ENCODE measurements around the gene SERGEF. TPM values are rescaled to one million over a fixed set of nuclear protein-coding genes. Genes with fewer than 3 reads are reported as not detected.

SERGEF gene
- total and polyA plus RNA-seq, 7 donors, result 24.0 to 50.4 (median 30.7) TPM

DNA sequence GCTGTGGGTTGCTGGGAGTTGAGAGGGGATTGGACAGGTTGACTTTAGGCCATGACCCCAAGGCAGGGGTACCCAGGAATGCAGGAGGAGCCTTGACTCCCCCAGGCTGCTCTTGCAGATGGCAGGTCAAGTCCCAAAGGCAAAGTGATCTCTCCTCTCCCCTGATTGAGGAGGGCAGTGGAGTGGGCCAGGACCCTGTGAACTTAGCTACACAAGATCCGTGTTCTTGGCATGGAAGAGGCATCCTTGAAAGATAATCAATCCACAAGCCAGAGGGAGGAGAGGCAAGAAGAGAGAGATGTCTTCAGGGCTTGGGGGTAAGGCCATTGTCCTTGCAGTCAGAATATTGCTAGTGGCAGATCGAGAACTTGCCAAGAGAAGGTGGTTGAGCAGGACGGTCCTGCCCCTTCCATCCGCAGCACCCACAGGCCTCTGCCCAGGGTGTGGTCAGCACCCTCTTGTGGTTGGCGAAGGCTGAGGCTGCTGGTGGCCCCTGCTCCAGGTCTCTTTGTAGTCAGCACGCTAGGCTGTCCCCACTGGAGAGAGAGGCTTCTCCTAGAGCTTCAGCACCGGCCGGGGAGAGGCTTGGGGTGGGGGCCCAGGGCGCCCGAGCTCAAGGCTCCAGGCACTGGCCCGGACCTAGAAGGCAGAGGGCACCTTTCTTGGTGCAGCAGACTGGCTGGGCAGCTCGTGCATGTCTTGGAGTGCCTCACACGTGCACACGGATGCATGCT lies 232.8 kb downstream of the SERGEF start:
- DNase-seq, result peak; percentile 56
- H3K27me3 ChIP-seq, result no peaks in the 10 kb centered on the region
- no peaks in the 10 kb centered on the region for H3K9me3 ChIP-seq
- no peak for TF ChIP-seq EP300 (IDR thresholded peaks at IDR 0.05)
- no peak for TF ChIP-seq POLR2AphosphoS5 (IDR thresholded peaks at IDR 0.05)
- TF ChIP-seq, protein P1, sequence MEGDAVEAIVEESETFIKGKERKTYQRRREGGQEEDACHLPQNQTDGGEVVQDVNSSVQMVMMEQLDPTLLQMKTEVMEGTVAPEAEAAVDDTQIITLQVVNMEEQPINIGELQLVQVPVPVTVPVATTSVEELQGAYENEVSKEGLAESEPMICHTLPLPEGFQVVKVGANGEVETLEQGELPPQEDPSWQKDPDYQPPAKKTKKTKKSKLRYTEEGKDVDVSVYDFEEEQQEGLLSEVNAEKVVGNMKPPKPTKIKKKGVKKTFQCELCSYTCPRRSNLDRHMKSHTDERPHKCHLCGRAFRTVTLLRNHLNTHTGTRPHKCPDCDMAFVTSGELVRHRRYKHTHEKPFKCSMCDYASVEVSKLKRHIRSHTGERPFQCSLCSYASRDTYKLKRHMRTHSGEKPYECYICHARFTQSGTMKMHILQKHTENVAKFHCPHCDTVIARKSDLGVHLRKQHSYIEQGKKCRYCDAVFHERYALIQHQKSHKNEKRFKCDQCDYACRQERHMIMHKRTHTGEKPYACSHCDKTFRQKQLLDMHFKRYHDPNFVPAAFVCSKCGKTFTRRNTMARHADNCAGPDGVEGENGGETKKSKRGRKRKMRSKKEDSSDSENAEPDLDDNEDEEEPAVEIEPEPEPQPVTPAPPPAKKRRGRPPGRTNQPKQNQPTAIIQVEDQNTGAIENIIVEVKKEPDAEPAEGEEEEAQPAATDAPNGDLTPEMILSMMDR (IDR thresholded peaks at IDR 0.05), result no peak
- TF ChIP-seq POLR2A (IDR thresholded peaks at IDR 0.05), result no peak
- no peak overlapping the region for H3K4me3 ChIP-seq
- no peaks in the 10 kb centered on the region for H3K36me3 ChIP-seq
- intact Hi-C loops (cut with DNase I), result no loop called here
- no peak overlapping the region for H3K27ac ChIP-seq
- WGBS, 2 donors, result 91 to 92% methylated on average over 14 of the region's 14 CpGs
- no peaks in the 10 kb centered on the region for H3K4me1 ChIP-seq

DNA sequence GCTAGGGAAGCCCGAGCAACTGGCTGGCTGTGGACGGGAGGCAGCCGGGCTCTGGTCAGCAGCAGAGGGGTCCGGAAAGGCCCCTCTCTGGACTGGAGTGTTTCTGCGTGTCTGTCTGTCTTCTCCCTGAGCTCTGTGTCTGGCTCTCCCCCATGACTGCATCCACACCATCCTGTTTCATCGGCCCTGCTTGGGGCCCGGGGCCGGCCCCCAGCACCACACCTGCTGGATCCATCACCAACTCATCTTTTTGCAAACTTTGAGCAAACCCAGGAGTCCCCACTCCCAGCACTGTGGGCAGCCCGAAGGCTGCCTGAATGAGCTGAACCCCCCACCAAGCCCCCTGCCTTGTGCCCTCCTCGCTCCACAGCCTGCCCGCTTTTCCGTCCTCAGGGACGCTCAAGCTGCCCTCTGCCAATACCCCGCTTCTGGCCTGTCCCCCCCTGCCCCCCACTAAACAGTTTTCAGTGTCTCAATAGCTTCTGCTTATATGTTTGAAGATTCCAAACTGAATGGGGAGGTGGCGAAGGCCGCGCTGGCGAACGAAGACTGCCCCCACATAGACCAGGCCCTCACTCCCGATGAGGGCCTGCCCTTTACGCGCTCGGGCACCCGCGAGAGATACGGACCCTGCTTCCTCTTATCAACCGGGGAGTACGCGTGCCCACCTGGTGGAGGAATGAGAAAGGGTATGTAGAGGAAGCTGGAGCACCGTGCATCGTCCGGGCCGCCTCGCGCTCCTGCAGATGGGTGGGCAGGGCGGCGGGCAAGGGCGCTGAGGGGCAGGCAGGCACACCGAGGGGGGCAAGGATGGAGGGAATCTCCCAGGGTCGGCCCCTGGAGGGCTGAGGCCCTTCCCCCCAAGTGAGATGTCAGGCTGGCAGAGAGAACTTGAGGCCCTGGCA lies 233.6 kb downstream of the SERGEF start:
- Histone ChIP-seq H3K9me3 (no peaks in the 10 kb centered on the region), H3K36me3 (no peaks in the 10 kb centered on the region), H3K27ac (no peak overlapping the region), H3K4me1 (no peaks in the 10 kb centered on the region), H3K27me3 (no peaks in the 10 kb centered on the region), H3K4me3 (no peak overlapping the region)
- intact Hi-C loops (cut with DNase I), result no loop called here
- TF ChIP-seq, protein P1 (IDR thresholded peaks at IDR 0.05), result no peak
- TF ChIP-seq POLR2AphosphoS5 (IDR thresholded peaks at IDR 0.05) (no peak), EP300 (IDR thresholded peaks at IDR 0.05) (no peak), POLR2A (IDR thresholded peaks at IDR 0.05) (no peak)
- DNase-seq, result peak; percentile 49
- 96 to 97% methylated on average over 40 of the region's 40 CpGs for WGBS, 2 donors

DNA sequence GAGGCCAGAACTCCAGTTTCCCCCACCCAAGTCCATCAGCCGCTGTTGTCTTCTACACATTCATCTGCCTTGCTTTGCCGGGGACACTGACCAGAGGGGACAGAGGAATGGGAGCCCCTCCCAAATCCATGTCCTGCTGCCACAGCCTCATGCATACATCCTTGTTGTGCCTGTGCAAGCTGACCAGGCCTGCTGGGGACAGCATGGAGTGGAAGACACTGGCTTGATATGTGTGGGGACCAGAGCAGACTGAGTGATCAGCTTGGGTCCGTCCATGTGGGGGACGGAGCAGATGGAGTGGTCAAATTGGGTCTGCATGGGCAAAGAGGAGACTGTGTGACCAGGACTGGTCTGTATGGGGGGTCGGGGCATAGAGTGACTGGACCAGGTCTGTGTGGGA lies 234.5 kb downstream of the SERGEF start:
- Histone ChIP-seq H3K27ac (no peak overlapping the region), H3K9me3 (no peaks in the 10 kb centered on the region), H3K36me3 (no peaks in the 10 kb centered on the region), H3K4me1 (no peaks in the 10 kb centered on the region), H3K4me3 (no peak overlapping the region), H3K27me3 (no peaks in the 10 kb centered on the region)
- TF ChIP-seq POLR2A (IDR thresholded peaks at IDR 0.05) (no peak), POLR2AphosphoS5 (IDR thresholded peaks at IDR 0.05) (no peak), EP300 (IDR thresholded peaks at IDR 0.05) (no peak)
- TF ChIP-seq, protein P1 (IDR thresholded peaks at IDR 0.05), result no peak
- intact Hi-C loops (cut with DNase I), result no loop called here
- 92 to 95% methylated on average over 5 of the region's 5 CpGs for WGBS, 2 donors
- peak; percentile 46 for DNase-seq

DNA sequence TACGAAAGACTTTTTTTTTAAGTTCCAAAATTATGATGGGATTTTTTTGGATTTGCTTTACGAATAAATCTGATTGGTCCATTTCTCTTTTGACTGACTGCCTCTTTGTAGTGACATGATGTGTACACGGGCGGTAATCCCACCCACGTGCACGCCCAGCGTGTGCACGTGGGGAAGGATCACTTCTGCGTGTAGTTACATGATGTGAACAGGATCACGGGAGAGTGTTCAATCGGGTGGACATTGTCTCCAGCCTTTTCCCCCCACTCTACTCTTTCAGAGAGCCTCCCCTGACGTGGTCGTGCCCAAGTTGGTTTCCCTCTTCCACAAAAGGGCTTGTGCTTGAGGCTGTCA lies 235.1 kb downstream of the SERGEF start:
- Histone ChIP-seq H3K36me3 (no peaks in the 10 kb centered on the region), H3K4me3 (no peak overlapping the region), H3K4me1 (no peaks in the 10 kb centered on the region), H3K27ac (no peak overlapping the region), H3K9me3 (no peaks in the 10 kb centered on the region), H3K27me3 (no peaks in the 10 kb centered on the region)
- intact Hi-C loops (cut with DNase I), result no loop called here
- TF ChIP-seq EP300 (IDR thresholded peaks at IDR 0.05) (no peak), POLR2AphosphoS5 (IDR thresholded peaks at IDR 0.05) (no peak), POLR2A (IDR thresholded peaks at IDR 0.05) (no peak)
- TF ChIP-seq, protein P1 (IDR thresholded peaks at IDR 0.05), result no peak
- WGBS, 2 donors, result 85 to 90% methylated on average over 13 of the region's 13 CpGs
- DNase-seq, result no peak
